HFFc6 (cell line): Measurements from ENCODE around the gene RGL2. TPM values are rescaled to one million over a fixed set of nuclear protein-coding genes. Genes with fewer than 3 reads are reported as not detected.

ENCODE experiments used
- DNase-seq: peaks from one replicate; pipeline ENCODE4 v3.0.0-alpha.2; 2018
- H3K27ac Mint-ChIP-seq: 2 replicates; pipeline ENCODE4 v1.8.0; 2020; ENCODE audit warnings: mild to moderate bottlenecking, mixed read lengths
- H3K27me3 Mint-ChIP-seq: 2 replicates; pipeline ENCODE4 v1.8.0; 2021; ENCODE audit warnings: mild to moderate bottlenecking, moderate library complexity, mixed read lengths; ENCODE audit not compliant: insufficient read depth
- H3K36me3 Mint-ChIP-seq: 2 replicates; pipeline ENCODE4 v1.8.0; 2021; ENCODE audit warnings: low read depth, mixed read lengths
- H3K4me1 Mint-ChIP-seq: 2 replicates; pipeline ENCODE4 v1.8.0; 2020; ENCODE audit warnings: low read depth, mixed read lengths
- H3K4me3 Mint-ChIP-seq: 2 replicates; pipeline ENCODE4 v1.8.0; 2020; ENCODE audit warnings: mild to moderate bottlenecking, moderate library complexity, mixed read lengths
- H3K9me3 Mint-ChIP-seq: 2 replicates; pipeline ENCODE4 v1.8.0; 2020; ENCODE audit warnings: mild to moderate bottlenecking, mixed read lengths
- total RNA-seq, 6 experiments: library from RNA; stranded (reverse); fragmentation: NEBNext Ultra II Directional; extraction: Animal tissue kit (Norgen Biotek cat#: 25700); gene quantifications; 2 replicates in 1 of 6; 3 replicates in 5 of 6; pipeline ENCODE4 v1.2.3, GENCODE V29; 2021
- TF ChIP-seq, protein P1 (sequence below): fragments of 200-600 bp; sonication (generic); IDR thresholded peaks from 2 replicates; pipeline ENCODE4 v1.5.0; 2021; ENCODE audit warnings: antibody characterized with exemption, mild to moderate bottlenecking

RGL2 gene
- total RNA-seq, 6 experiments from 2014 or later: 26.7 to 31.6 (median 27.9) TPM

DNA sequence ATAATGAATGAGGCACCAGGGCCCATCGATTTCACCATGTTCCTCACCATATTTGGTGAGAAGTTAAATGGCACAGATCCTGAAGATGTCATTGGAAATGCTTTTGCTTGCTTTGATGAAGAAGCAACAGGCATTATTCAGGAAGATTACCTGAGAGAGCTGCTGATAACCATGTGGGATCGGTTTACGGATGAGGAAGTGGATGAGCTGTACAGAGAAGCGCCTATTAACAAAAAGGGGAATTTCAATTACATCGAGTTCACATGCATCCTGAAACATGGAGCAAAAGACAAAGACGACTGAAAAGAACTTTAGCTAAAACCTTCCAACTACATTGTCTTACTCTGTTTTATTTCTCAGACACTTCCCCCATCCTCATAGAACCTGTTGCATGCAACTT, 40.5 kb upstream of the RGL2 start:
- Mint-ChIP-seq H3K27me3 (peaks cover 38% of the 10 kb centered on the region), H3K9me3 (no peaks in the 10 kb centered on the region), H3K27ac (no peak overlapping the region), H3K4me1 (no peaks in the 10 kb centered on the region), H3K36me3 (no peaks in the 10 kb centered on the region), H3K4me3 (no peak overlapping the region)
- no peak for DNase-seq
- TF ChIP-seq, protein P1, sequence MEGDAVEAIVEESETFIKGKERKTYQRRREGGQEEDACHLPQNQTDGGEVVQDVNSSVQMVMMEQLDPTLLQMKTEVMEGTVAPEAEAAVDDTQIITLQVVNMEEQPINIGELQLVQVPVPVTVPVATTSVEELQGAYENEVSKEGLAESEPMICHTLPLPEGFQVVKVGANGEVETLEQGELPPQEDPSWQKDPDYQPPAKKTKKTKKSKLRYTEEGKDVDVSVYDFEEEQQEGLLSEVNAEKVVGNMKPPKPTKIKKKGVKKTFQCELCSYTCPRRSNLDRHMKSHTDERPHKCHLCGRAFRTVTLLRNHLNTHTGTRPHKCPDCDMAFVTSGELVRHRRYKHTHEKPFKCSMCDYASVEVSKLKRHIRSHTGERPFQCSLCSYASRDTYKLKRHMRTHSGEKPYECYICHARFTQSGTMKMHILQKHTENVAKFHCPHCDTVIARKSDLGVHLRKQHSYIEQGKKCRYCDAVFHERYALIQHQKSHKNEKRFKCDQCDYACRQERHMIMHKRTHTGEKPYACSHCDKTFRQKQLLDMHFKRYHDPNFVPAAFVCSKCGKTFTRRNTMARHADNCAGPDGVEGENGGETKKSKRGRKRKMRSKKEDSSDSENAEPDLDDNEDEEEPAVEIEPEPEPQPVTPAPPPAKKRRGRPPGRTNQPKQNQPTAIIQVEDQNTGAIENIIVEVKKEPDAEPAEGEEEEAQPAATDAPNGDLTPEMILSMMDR: no peak

DNA sequence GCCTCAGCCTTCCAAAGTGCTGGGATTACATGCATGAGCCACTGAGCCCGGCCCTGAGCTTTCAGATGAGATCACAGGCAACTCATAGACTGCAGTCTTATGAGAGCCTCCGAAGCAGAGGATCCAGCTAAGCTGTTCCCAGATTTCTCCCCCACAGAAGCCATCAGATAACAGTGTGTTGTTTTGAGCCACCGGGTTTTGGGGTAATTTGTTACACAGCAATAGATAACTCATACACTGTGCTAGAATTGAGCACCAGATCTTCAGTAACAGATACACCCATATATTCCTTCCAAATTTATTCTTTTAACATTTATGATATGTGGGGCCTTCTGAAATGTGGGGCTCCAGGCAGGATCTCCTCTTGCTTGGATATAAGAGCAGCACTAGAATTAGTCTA, 37.8 kb upstream of the RGL2 start:
- Mint-ChIP-seq H3K36me3 (no peaks in the 10 kb centered on the region), H3K27ac (no peak overlapping the region), H3K27me3 (peaks cover 30% of the 10 kb centered on the region), H3K9me3 (no peaks in the 10 kb centered on the region), H3K4me1 (no peaks in the 10 kb centered on the region), H3K4me3 (no peak overlapping the region)
- DNase-seq: no peak
- TF ChIP-seq, protein P1: no peak

DNA sequence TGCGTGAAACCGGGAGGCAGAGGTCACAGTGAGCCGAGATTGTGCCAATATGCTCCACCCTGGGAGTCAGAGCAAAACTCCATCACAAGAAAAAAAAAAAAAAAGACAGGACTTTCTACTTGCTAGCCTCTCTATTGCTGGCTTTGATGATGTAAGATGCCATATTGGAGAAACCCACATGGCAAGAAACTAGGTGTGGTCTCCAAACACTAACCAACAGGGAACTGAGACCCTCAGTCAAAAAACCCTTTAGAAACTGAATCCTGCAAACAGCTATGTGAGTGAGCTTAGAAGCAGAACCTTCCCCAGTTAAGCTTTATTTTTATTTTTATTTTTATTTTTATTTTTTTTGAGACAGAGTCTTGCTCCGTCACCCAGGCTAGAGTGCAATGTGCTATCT, 37.2 kb upstream of the RGL2 start:
- no peak overlapping the region for H3K4me3 Mint-ChIP-seq
- H3K27me3 Mint-ChIP-seq: peaks cover 30% of the 10 kb centered on the region
- H3K36me3 Mint-ChIP-seq: no peaks in the 10 kb centered on the region
- TF ChIP-seq, protein P1: no peak
- DNase-seq: no peak
- H3K4me1 Mint-ChIP-seq: no peaks in the 10 kb centered on the region
- H3K9me3 Mint-ChIP-seq: no peaks in the 10 kb centered on the region
- H3K27ac Mint-ChIP-seq: no peak overlapping the region

DNA sequence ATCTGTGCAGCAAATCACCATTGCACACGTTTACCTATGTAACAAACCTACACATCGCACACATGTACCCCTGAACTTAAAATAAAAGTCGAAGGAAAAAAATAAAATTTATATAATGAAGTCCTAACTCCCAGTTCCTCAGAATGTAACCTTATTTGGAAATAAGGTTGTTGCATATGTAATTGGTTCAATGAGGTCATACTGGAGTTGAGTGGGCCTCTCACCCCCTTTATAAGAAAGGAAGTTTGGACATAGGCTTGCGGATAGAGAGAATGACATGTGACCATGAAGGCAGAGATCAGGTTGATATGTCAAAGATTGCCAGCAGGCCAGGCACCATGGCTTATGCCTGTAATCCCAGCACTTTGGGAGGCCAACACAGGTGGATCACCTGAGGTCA, 34.9 kb upstream of the RGL2 start:
- Mint-ChIP-seq H3K27me3 (peaks cover 33% of the 10 kb centered on the region), H3K4me1 (no peaks in the 10 kb centered on the region), H3K4me3 (no peak overlapping the region), H3K9me3 (no peaks in the 10 kb centered on the region), H3K36me3 (no peaks in the 10 kb centered on the region), H3K27ac (no peak overlapping the region)
- no peak for DNase-seq
- TF ChIP-seq, protein P1: no peak

DNA sequence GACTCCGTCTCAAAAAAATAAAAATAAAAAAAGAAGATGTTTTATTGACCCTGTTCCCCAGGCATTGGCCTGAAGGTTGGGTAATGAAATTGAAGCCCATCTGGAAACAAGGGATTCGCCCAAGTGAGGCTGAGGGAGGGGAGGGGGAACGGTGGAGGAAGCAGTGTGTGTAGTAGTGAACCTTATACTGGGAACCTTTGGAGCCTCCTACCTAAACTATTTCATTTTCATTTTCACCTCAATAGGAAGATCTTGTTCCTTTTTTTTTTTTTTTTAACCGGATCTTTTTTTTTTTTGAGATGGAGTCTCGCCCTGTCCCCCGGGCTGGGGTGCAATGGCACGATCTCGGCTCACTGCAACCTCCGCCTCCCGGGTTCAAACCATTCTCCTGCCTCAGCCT, 32.0 kb upstream of the RGL2 start:
- TF ChIP-seq, protein P1: no peak
- H3K4me1 Mint-ChIP-seq: no peaks in the 10 kb centered on the region
- no peaks in the 10 kb centered on the region for H3K9me3 Mint-ChIP-seq
- H3K27me3 Mint-ChIP-seq: peaks cover 19% of the 10 kb centered on the region
- no peak for DNase-seq
- H3K27ac Mint-ChIP-seq: no peak overlapping the region
- no peak overlapping the region for H3K4me3 Mint-ChIP-seq
- H3K36me3 Mint-ChIP-seq: no peaks in the 10 kb centered on the region

DNA sequence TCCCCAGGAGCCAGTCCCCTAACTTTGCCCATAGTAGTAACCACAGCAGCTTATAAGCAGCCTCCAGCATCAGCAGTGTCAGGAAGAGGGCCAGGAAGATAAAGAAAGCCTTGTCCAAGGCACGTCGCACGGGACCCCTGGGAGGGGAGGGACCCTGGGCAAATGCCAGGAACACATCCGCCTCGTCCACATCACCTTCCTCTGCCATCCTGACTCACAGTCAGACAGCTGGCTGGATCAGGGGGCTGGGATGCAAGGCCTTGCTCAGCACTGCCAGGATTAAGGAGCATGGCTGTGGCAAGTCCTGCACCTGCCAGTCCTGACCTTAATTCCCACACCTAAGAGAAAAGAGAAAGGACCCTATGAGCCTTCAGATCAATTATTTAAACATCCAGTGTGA, 30.3 kb upstream of the RGL2 start:
- no peak for DNase-seq
- H3K4me1 Mint-ChIP-seq: peaks cover 3% of the 10 kb centered on the region
- H3K27me3 Mint-ChIP-seq: peaks cover 8% of the 10 kb centered on the region
- H3K27ac Mint-ChIP-seq: no peak overlapping the region
- TF ChIP-seq, protein P1: no peak
- H3K9me3 Mint-ChIP-seq: no peaks in the 10 kb centered on the region
- H3K36me3 Mint-ChIP-seq: no peaks in the 10 kb centered on the region
- no peak overlapping the region for H3K4me3 Mint-ChIP-seq
